ENCODE data around the gene CETP. TPM values are rescaled to one million over a fixed set of nuclear protein-coding genes. Genes with fewer than 3 reads are reported as not detected.
A peak's percentile ranks its signal among the peaks of the same experiment; 100 is the strongest.
"Not testable (repeated sequence)": the region's sequence is repeated elsewhere in the genome, so short reads cannot be mapped to it uniquely, and the experiment has no call there.

CETP gene
- total RNA-seq, 4 donors from 2014 or later = not detected

GRCh38 chr16:56990407-56991286 lies 28.9 kb downstream of the CETP start:
- TF ChIP-seq, protein P1, sequence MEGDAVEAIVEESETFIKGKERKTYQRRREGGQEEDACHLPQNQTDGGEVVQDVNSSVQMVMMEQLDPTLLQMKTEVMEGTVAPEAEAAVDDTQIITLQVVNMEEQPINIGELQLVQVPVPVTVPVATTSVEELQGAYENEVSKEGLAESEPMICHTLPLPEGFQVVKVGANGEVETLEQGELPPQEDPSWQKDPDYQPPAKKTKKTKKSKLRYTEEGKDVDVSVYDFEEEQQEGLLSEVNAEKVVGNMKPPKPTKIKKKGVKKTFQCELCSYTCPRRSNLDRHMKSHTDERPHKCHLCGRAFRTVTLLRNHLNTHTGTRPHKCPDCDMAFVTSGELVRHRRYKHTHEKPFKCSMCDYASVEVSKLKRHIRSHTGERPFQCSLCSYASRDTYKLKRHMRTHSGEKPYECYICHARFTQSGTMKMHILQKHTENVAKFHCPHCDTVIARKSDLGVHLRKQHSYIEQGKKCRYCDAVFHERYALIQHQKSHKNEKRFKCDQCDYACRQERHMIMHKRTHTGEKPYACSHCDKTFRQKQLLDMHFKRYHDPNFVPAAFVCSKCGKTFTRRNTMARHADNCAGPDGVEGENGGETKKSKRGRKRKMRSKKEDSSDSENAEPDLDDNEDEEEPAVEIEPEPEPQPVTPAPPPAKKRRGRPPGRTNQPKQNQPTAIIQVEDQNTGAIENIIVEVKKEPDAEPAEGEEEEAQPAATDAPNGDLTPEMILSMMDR (IDR thresholded peaks at IDR 0.05 in 4 of 5, conservative IDR thresholded peaks at IDR 0.05 in 1 of 5) = no peak
- TF ChIP-seq POLR2A (IDR thresholded peaks at IDR 0.05) = no peak
- intact Hi-C loops (cut with DNase I; ENCODE audit: low total_unique reads) (no loop called here), in situ Hi-C loops (cut with MboI; ENCODE audit: low sequenced_read_pairs in 4 of 4) (no loop called here)
- DNase-seq (no peak), ATAC-seq (no peak)
- Histone ChIP-seq H3K27me3 (no peaks in the 10 kb centered on the region), H3K9me3 (no peaks in the 10 kb centered on the region), H3K36me3 (no peaks in the 10 kb centered on the region), H3K4me1 (peaks cover 12 to 16% of the 10 kb centered on the region in 2 donors), H3K4me3 (peak overlapping the region; percentile 78 to 92 (median 82)), H3K27ac (peak overlapping the region; percentile 78 to 86 (median 81))

DNA sequence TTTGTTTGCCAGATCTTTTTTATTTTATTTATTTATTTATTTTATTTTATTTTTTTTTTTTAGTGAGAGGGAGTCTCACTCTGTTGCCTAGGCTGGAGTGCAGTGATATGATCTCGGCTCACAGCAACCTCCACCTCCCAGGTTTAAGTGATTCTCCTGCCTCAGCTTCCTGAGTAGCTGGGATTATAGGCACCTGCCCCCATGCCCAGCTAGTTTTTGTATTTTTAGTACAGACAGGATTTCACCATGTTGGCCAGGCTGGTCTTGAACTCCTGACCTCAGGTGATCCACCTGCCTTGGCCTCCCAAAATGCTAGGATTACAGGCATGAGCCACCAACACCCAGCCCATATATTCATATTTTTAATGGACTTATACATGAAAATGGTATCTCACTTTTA lies 30.7 kb downstream of the CETP start:
- intact Hi-C loops (cut with DNase I; ENCODE audit: low total_unique reads); DNase-seq; ATAC-seq; H3K27me3 ChIP-seq; H3K36me3 ChIP-seq; H3K9me3 ChIP-seq; in situ Hi-C loops (cut with MboI; ENCODE audit: low sequenced_read_pairs in 4 of 4): not testable (repeated sequence)
- Histone ChIP-seq H3K4me3 (peak overlapping the region in 1 of 4 donors; percentile 26), H3K4me1 (peaks cover 9 to 16% of the 10 kb centered on the region in 2 donors), H3K27ac (peak overlapping the region; percentile 59 to 86 (median 80))

DNA sequence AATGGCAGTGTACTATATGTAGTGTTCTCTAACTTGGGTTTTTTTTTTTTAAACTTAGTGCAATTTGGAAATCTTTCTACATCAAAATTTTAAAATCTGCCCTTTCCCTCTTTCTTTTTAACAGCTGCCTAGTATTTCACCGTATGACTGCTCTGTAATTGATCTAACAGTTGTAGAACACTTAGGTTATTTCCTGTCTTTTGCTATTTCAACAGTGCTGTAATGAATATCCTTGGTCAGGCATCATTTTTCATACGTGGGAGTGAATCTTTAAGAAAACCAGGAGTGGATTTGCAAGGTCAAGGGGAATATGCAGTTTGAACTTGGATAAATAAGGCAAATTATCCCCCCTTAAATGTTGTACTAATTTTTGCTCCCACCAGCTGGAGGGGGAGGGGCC lies 31.5 kb downstream of the CETP start:
- H3K27ac ChIP-seq = peak overlapping the region in 1 of 4 donors; percentile 8
- intact Hi-C loops (cut with DNase I; ENCODE audit: low total_unique reads) = no loop called here
- TF ChIP-seq POLR2A (IDR thresholded peaks at IDR 0.05) = no peak
- TF ChIP-seq, protein P1 (IDR thresholded peaks at IDR 0.05 in 4 of 5, conservative IDR thresholded peaks at IDR 0.05 in 1 of 5) = no peak
- DNase-seq = no peak
- H3K9me3 ChIP-seq = no peaks in the 10 kb centered on the region
- H3K27me3 ChIP-seq = no peaks in the 10 kb centered on the region
- H3K4me3 ChIP-seq = no peak overlapping the region
- peaks cover 9 to 16% of the 10 kb centered on the region in 2 donors for H3K4me1 ChIP-seq
- no peaks in the 10 kb centered on the region for H3K36me3 ChIP-seq
- in situ Hi-C loops (cut with MboI; ENCODE audit: low sequenced_read_pairs in 4 of 4) = no loop called here
- no peak for ATAC-seq

GRCh38 chr16:56994311-56994710 lies 32.6 kb downstream of the CETP start:
- Histone ChIP-seq H3K4me3 (no peak overlapping the region), H3K4me1 (peaks cover 9 to 11% of the 10 kb centered on the region in 2 donors), H3K27me3 (no peaks in the 10 kb centered on the region), H3K27ac (peak overlapping the region in 2 of 4 donors; percentile 7 to 23), H3K36me3 (no peaks in the 10 kb centered on the region), H3K9me3 (no peaks in the 10 kb centered on the region)
- ATAC-seq (no peak), DNase-seq (no peak)
- in situ Hi-C loops (cut with MboI; ENCODE audit: low sequenced_read_pairs in 4 of 4) = no loop called here
- TF ChIP-seq POLR2A (IDR thresholded peaks at IDR 0.05) = no peak
- TF ChIP-seq, protein P1 (IDR thresholded peaks at IDR 0.05 in 4 of 5, conservative IDR thresholded peaks at IDR 0.05 in 1 of 5) = no peak
- intact Hi-C loops (cut with DNase I; ENCODE audit: low total_unique reads) = no loop called here

- intact Hi-C loops (cut with DNase I; ENCODE audit: low total_unique reads) = no loop called here
- no peak for DNase-seq
- TF ChIP-seq, protein P1 (IDR thresholded peaks at IDR 0.05 in 4 of 5, conservative IDR thresholded peaks at IDR 0.05 in 1 of 5) = no peak
- no peak for TF ChIP-seq POLR2A (IDR thresholded peaks at IDR 0.05)
- no peaks in the 10 kb centered on the region for H3K9me3 ChIP-seq
- in situ Hi-C loops (cut with MboI; ENCODE audit: low sequenced_read_pairs in 4 of 4) = no loop called here
- ATAC-seq = no peak
- H3K36me3 ChIP-seq = no peaks in the 10 kb centered on the region
- no peak overlapping the region for H3K4me3 ChIP-seq
- H3K27ac ChIP-seq = peak overlapping the region in 1 of 4 donors; percentile 23
- peaks cover 4 to 5% of the 10 kb centered on the region in 2 donors for H3K4me1 ChIP-seq
- H3K27me3 ChIP-seq = no peaks in the 10 kb centered on the region
Measured at GRCh38 chr16:56995136-56995805, 33.5 kb downstream of the CETP start.
